SK-N-SH treated with all-trans-retinoic acid at 6 μM for 48 hours (cell line): Measurements from ENCODE around the gene TTC32.

Experiments
- ATAC-seq: fragments of 200-7000 bp; cut with Tn5 transposase; 3 replicates; pipeline ENCODE4 v1.9.1; 2020; ENCODE audit warnings: mild to moderate bottlenecking, moderate library complexity
- ARNTL ChIP-seq: fragments of 450-650 bp; formaldehyde crosslinking; IDR thresholded peaks from 2 replicates; pipeline ENCODE4 v1.5.0; 2020; ENCODE audit warnings: low read depth, mild to moderate bottlenecking, moderate library complexity, borderline replicate concordance
- CSDC2 ChIP-seq: fragments of 250-450 bp; sonication (Bioruptor Pico); IDR thresholded peaks from 2 replicates; pipeline ENCODE4 v1.5.0; 2020; ENCODE audit warnings: mild to moderate bottlenecking, moderate library complexity
- ESRRG ChIP-seq: fragments of 250-450 bp; sonication (Bioruptor Pico); IDR thresholded peaks from 2 replicates; pipeline ENCODE4 v1.6.1; 2021; ENCODE audit warnings: mild to moderate bottlenecking
- GLIS3 ChIP-seq: fragments of 250-450 bp; sonication (Bioruptor Pico); IDR thresholded peaks from 2 replicates; pipeline ENCODE4 v1.5.0; 2020; ENCODE audit warnings: mild to moderate bottlenecking, moderate library complexity
- OSR1 ChIP-seq: fragments of 250-450 bp; sonication (Bioruptor Pico); IDR thresholded peaks from 2 replicates; pipeline ENCODE4 v1.8.0; 2022; ENCODE audit warnings: moderate library complexity, mild to moderate bottlenecking, inconsistent platforms
- PATZ1 ChIP-seq: fragments of 250-450 bp; sonication (Bioruptor Pico); IDR thresholded peaks from 2 replicates; pipeline ENCODE4 v1.8.0; 2020; ENCODE audit warnings: mild to moderate bottlenecking, moderate library complexity, borderline replicate concordance
- TOX ChIP-seq: fragments of 250-450 bp; sonication (Bioruptor Pico); IDR thresholded peaks from 2 replicates; pipeline ENCODE4 v1.8.0; 2021; ENCODE audit warnings: mild to moderate bottlenecking, moderate library complexity, borderline replicate concordance
- ZC3H10 ChIP-seq: fragments of 250-450 bp; sonication (Bioruptor Pico); IDR thresholded peaks from 2 replicates; pipeline ENCODE4 v1.5.1; 2021; ENCODE audit warnings: mild to moderate bottlenecking, moderate library complexity
- ZFP3 ChIP-seq: fragments of 250-450 bp; sonication (Bioruptor Pico); IDR thresholded peaks from 2 replicates; pipeline ENCODE4 v1.5.0; 2020; ENCODE audit warnings: mild to moderate bottlenecking, moderate library complexity
- TF ChIP-seq, protein P1 (sequence below): fragments of 250-450 bp; sonication (Bioruptor Pico); IDR thresholded peaks from 2 replicates; pipeline ENCODE4 v1.5.0; 2020; ENCODE audit warnings: mild to moderate bottlenecking, moderate library complexity
- TF ChIP-seq, protein P2 (sequence below): fragments of 250-450 bp; sonication (Bioruptor Pico); IDR thresholded peaks from 2 replicates; pipeline ENCODE4 v1.5.1; 2021; ENCODE audit warnings: mild to moderate bottlenecking, moderate library complexity

TTC32 gene

DNA sequence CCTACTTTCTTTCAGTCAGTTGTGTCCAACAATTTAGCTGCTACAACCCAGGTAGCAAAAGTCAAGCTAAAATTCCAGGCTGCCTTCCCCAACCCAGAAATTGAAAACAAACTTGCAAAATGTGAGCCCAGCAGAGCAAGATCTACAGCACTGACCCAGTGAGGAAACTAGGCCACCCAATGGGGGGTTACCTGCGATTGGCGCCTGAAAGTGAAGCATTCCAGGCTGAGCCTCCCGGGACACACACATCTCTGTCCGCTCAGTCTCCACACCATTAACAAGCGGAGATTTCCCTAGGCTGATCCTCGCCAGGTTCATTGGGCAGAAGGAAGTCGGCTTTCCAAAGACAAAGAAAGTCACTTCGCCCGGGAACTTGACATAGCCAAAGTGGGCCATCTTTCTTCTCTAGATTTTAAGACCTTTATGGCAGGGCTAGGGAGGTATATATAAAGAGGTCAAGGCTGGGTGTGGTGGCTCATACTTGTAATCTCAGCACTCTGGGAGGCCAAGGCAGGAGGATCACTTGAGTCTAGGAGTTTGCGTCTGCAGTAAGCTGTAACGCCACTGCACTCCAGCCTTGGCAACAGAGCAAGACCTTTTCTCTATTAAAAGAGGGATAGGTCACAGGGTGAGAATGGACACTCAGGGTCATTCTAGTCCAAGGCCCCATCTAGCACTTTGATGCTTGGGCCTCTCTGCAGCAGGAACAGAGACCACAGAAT lies 53.6 kb downstream of the TTC32 start:
- ATAC-seq, result no peak
- TF ChIP-seq, protein P1, sequence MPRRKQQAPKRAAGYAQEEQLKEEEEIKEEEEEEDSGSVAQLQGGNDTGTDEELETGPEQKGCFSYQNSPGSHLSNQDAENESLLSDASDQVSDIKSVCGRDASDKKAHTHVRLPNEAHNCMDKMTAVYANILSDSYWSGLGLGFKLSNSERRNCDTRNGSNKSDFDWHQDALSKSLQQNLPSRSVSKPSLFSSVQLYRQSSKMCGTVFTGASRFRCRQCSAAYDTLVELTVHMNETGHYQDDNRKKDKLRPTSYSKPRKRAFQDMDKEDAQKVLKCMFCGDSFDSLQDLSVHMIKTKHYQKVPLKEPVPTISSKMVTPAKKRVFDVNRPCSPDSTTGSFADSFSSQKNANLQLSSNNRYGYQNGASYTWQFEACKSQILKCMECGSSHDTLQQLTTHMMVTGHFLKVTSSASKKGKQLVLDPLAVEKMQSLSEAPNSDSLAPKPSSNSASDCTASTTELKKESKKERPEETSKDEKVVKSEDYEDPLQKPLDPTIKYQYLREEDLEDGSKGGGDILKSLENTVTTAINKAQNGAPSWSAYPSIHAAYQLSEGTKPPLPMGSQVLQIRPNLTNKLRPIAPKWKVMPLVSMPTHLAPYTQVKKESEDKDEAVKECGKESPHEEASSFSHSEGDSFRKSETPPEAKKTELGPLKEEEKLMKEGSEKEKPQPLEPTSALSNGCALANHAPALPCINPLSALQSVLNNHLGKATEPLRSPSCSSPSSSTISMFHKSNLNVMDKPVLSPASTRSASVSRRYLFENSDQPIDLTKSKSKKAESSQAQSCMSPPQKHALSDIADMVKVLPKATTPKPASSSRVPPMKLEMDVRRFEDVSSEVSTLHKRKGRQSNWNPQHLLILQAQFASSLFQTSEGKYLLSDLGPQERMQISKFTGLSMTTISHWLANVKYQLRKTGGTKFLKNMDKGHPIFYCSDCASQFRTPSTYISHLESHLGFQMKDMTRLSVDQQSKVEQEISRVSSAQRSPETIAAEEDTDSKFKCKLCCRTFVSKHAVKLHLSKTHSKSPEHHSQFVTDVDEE (CRISPR knock-in tag), result no peak
- no peak for TF ChIP-seq ARNTL (CRISPR knock-in tag)
- no peak for TF ChIP-seq ZFP3
- TF ChIP-seq TOX (CRISPR knock-in tag), result no peak
- no peak for TF ChIP-seq OSR1 (CRISPR knock-in tag)

DNA sequence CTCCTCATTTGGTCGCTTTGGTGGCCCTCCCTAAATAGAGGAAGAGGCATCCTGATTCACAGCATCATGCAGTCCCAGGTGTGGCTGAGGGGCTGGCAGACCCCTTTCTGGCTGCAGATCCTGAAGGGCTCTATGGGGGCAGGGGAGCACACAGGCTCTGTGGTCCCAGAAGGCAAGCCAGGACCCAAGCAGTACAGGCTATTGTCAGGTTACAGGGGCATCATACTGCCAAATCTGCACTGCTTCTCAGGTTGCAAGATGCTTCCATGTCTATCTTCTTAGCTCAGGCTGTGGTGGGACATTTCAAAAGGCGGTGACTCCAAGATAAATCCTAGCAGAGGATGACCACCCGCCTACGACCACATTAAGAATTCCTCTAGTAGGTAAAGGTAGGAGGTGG lies 54.3 kb downstream of the TTC32 start:
- no peak for ATAC-seq
- TF ChIP-seq OSR1 (CRISPR knock-in tag) (no peak), ARNTL (CRISPR knock-in tag) (no peak), GLIS3 (CRISPR knock-in tag) (no peak), TOX (CRISPR knock-in tag) (no peak), ZFP3 (no peak), ESRRG (CRISPR knock-in tag) (no peak), PATZ1 (CRISPR knock-in tag) (no peak), CSDC2 (CRISPR knock-in tag) (no peak), ZC3H10 (CRISPR knock-in tag) (no peak)
- TF ChIP-seq, protein P2, sequence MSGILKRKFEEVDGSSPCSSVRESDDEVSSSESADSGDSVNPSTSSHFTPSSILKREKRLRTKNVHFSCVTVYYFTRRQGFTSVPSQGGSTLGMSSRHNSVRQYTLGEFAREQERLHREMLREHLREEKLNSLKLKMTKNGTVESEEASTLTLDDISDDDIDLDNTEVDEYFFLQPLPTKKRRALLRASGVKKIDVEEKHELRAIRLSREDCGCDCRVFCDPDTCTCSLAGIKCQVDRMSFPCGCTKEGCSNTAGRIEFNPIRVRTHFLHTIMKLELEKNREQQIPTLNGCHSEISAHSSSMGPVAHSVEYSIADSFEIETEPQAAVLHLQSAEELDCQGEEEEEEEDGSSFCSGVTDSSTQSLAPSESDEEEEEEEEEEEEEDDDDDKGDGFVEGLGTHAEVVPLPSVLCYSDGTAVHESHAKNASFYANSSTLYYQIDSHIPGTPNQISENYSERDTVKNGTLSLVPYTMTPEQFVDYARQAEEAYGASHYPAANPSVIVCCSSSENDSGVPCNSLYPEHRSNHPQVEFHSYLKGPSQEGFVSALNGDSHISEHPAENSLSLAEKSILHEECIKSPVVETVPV (CRISPR knock-in tag), result no peak
- TF ChIP-seq, protein P1 (CRISPR knock-in tag), result no peak
- TF ChIP-seq, all 23 proteins: peak for 0
